GM18858 (cell line): ENCODE data around the gene WNT3A.
"Not testable (repeated sequence)": the region's sequence is repeated elsewhere in the genome, so short reads cannot be mapped to it uniquely, and the experiment has no call there.

Experiments used
- ATAC-seq: cut with Tn5 transposase; IDR thresholded peaks from one replicate; pipeline ENCODE4 v1.9.1; 2021; ENCODE audit not compliant: unreplicated experiment

Gene WNT3A, protein sequence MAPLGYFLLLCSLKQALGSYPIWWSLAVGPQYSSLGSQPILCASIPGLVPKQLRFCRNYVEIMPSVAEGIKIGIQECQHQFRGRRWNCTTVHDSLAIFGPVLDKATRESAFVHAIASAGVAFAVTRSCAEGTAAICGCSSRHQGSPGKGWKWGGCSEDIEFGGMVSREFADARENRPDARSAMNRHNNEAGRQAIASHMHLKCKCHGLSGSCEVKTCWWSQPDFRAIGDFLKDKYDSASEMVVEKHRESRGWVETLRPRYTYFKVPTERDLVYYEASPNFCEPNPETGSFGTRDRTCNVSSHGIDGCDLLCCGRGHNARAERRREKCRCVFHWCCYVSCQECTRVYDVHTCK

DNA sequence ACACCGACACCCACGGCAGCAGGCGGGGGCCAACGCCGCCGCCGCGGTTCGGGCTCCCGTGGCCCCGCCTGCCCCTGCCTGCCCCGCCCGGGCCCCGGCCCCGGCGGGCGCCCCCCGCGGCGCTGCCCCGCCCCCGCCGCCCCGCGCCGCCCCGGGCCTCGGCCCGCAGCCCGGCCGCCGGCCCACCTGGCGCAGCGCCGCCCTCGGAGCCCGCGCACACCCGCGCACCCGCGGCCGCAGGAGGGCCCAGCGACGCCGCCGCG is at the start of gene WNT3A:
TSS of gene WNT3A (plus strand) at position 213 of the 263 bp plus-strand sequence. CDS start 131 bp downstream, outside the sequence.
- ATAC-seq, result no peak

DNA sequence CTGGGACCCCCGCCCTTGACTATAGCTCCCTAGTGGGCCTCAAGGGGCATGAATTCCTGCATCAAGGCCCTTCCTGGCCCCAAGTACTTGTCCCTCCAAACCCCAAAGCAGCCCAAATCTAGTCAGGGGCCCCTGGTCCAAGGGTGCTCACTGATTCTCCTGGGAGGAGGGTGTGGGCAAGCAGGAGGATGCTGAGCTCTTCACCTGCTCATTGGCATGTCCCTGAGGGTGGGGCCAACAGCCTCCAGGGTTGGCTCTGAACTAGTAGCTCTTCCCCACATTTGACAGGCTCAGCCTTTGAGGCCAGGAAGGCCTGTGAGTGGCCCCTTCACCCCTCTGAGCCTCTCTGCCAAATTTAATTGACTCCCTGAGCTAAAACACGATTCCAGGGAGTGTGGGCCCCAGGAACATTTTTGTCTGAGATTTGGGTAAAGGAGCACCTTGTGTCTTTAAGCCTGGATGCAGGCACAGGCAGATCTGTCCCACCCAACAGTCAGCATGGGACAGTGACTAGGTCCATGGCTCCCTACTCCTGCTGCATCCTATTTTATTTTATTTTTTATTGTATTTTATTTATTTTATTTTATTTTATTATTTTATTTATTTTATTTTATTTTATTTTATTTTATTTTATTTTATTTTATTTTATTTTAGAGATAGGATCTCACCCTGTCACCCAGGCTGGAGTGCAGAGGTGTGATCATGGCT is 48.0 kb upstream of the WNT3A start:
- no peak for ATAC-seq

DNA sequence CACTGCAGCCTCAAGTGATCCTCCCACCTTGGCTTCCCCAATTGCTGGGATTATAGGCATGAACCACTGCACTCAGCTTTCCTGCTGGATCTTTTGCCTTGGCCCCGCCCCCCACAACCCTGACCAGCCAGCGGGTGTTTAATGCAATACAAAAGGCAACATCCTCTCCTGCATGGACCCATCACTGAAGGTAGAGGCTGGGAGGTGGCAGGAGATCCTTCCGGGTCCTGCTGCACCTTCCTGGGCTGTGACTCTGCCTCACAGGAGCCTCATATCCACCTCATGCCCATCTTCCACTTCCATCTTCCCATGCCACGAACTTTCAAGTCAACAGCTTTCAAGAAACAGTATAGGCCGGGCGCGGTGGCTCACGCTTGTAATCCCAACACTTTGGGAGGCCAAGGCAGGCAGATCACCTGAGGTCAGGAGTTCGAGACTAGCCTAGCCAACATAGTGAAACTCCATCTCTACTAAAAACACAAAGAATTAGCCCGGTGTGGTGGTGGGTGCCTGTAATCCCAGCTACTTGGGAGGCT is 47.4 kb upstream of the WNT3A start:
- ATAC-seq, result no peak

DNA sequence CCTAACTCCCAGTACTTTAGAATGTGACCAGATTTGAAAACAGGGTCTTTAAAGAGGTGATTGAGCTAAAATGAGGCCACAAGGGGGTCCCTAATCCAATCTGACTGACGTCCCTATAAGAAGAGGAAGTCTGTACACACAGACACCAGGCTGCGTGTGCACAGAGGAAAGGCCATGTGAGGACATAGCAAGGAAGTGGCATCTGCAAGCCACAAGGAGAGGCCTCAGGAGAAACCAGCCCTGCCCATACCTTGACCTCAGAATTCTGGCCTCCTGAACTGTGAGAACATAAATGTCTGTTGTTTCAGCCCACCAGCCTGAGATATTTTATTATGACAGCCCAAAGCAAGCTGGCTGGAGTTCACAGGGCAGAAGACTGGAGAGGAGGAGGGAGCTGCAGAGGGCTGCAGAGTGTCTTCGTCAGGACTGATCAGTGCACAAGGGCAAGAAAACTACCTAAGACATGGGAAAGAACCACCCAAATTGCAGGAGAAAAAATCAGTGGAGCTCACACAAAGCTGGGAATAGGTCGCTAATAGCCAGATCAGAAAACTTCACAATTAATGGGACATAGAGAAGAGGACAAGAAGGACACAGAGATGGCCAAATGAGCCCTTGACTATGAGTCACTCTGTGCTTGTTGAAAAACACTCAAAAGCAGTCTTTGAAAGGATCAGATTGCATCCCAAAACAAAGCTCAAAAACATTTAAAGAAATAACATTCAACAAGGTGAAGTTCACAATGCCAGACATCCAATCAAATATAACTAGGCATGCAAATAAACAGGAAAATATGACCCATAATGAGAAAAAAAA is 44.9 kb upstream of the WNT3A start:
- ATAC-seq, result no peak

DNA sequence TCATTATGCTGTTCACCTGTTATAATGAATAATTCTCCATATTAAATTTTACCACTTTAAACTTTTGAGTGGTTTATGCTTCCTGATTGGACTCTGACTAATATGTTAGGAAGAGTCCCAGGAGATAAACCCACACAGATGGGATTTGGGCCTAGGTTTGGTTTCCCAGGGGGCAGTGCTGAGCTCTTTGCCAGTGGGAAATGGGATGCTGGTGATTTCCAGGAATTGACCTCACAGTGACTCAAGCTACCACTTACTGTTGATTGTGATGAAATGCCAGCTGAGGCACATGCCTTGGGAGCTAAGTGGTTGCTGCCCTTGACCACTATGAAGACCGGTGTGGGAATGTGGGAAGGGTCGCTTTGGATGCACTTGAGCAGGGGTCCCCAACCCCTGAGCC is 40.1 kb upstream of the WNT3A start:
- not testable (repeated sequence) for ATAC-seq

DNA sequence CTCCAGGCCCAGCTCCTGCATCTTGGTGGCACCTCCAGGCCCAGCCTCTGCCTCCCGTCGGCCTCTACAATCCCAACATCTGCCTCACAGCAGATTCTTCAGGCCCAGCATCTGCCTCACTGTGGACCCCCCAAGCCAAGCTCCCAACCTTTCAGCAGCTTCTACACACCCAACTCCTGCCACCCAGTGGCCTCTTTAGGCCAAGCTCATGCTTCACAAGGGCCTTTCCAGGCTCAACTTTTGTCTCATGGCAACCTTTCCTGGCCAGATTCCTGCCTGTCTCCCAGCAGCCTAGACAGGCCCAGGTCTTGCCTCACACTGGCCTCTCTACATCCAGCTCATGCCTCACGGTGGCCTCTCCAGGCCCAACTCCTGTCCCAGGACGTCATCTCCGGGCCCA is 39.0 kb upstream of the WNT3A start:
- ATAC-seq, result not testable (repeated sequence)

DNA sequence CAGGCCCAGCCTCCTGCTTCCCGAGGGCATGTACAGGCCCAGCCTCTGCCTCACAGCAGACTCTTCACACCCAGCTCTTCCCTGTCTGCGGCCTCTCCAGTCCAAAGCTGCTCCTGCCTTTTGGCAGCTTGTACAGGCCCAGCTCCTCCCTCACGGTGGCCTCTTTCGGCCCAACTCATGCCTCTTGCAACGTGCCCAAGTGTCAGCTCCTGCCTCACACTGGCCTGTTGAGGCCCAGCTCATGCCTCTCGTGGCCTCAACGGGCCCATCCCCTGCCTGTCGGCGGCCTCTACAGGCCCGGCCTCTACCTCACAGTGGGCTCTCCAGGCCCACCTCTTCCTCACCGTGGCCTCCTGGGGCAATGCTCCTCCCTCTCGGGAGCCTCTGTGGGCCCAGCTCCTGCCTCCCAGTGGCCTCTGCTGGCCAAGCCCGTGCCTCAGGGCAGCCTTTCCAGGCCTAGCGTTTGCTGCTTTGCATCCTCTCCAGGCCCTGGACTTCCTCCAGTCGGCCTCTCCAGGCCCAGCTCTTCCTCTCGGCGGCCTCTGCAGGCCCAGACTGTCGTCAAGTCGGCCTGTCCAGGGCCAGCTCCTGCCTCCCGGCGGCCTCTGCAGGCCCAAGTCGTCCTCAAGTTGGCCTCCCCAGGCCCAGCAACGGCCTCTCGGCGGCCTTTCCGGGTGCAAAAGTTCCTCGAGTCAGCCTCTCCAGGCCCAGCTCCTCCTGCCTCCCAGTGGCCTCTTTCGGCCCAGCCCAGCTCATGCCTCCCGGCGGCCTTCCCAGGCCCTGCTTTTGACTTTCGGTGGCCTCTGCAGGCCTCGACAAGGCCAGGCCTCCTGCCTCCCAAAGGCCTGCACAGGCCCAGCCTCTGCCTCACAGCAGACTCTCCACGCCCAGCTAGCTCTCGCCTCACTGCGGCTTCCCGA is 36.5 kb upstream of the WNT3A start:
- not testable (repeated sequence) for ATAC-seq

DNA sequence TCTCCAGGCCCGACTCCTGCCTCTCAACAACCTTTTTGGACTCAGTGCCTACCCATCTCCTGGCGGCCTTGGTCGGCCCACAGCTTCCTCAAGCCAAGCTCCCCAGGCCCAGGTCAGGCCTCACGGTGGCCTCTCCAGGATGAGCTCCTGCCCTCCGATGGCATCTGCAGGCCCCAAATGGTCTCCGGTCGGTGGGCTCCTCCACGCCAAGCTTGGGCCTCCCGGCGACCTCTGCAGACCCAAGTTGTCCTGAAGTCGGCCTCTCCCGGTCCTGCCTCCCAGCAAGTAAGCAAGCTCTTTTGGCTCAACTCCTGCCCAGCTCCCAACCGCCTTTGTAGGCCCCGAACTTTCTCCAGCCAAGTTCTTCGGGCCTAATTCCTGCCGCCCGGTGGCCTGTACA is 35.6 kb upstream of the WNT3A start:
- ATAC-seq, result not testable (repeated sequence)

DNA sequence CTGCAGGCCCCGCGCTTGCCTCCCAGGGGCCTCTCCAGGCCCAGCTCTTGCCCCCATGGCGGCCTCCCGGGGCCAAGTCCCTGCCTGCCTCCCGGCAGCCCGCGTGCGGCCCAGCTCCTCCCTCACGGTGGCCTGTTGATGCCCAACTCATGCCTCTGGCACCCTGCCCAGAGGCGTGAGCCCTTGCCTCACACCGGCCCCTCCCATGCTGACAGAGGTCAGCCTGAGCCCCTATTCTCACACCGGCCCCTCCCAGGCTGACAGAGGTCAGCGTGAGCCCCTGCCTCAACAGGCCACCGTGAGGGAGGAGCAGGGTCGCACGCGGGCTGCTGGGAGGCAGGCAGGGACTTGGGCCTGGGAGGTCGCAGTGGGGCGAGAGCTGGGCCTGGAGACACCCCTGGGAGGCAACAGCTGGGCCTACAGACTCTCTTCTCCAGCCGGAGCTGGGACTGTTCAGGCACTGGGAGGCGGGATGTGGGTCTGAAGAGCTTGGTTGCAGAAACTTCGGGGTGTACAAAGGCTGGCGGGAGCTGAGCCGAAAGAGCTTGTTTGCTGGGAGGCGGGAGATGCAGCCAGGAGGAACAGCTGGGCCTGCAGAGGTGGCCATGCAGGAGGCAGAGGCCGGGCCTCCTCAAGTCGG is 35.0 kb upstream of the WNT3A start:
- ATAC-seq, result not testable (repeated sequence)

DNA sequence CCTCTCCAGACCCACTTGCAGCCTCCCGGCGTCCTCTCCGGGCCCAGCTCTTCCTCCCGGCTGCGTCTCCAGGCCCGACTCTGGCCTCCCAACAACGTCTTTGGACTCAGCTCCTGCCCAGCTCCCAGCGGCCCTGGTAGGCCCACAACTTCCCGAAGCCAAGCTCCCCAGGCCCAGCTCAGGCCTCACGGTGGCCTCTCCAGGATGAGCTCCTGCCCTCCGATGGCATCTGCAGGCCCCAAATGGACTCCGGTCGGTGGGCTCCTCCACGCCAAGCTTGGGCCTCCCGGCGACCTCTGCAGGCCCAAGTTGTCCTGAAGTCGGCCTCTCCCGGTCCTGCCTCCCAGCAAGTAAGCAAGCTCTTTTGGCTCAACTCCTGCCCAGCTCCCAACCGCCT is 34.5 kb upstream of the WNT3A start:
- ATAC-seq, result not testable (repeated sequence)

DNA sequence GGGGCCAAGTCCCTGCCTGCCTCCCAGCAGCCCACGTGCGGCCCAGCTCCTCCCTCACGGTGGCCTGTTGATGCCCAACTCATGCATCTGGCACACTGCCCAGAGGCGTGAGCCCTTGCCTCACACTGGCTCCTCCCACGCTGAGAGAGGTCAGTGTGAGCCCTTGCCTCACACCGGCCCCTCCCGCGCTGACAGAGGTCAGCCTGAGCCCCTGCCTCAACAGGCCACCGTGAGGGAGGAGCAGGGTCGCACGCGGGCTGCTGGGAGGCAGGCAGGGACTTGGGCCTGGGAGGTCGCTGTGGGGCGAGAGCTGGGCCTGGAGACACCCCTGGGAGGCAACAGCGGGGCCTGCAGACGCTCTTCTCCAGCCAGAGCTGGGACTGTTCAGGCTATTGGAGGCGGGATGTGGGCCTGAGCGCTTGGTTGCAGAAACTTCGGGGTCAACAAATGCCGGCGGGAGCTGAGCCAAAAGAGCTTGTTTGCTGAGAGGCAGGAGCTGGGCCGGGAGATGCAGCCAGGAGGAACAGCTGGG is 33.9 kb upstream of the WNT3A start:
- ATAC-seq, result not testable (repeated sequence)

DNA sequence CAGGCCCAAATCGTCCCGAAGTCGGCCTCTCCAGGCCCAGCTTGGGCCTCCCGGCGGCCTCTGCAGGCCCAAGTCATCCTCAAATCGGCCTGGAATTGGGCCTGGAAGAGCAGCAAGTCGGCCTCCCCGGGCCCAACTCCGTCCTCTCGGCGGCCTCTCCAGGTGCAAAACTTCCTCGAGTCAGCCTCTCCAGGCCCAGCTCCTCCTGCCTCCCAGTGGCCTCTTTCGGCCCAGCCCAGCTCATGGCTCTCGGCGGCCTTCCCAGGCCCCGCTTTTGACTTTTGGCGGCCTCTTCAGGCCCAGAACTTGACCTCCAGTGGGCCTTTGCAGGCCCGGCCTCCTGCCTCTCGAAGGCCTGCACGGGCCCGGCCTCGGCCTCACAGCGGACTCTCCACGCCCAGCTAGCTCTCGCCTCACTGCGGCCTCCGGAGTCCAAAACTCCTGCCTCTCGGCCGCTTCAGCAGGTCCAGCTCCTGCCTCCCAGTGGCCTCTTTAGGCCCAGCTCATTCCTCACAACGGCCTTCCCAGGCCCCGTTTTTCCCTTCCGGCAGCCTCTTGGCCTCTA is 33.0 kb upstream of the WNT3A start:
- ATAC-seq, result not testable (repeated sequence)

DNA sequence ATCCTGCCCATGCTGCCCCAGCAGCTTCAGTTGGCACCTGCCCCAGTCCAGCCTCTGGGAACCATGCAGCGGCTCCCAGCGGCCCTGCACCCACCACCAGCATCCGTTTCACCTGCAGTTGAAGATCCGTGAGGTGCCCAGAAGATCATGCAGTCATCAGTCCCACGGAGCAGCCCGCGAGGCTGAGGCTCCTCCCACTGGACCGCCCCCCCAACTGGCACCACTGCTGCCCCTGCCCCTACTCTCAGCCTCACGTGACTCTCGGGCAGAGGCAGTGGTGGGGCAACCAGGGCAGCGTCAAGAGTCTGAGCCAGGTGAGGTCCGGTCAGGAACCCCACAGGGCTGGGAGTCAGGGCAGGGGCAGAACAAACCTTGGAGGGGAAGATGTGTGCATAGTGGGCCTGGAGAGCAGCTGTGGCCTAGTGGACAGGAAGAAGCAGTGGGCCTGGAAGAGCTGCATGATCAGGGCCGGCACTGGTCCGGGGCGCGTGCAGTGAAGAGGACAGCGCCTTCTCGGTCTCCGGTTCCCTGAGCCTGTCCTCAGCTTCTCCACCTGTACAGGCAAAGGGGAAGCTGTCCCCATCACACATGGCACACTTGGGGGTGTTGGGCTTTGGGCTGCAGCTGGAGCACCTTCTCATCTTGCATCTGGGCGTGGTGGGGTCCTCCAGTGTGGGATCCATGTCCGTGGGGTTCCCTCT is 31.1 kb upstream of the WNT3A start:
- ATAC-seq, result not testable (repeated sequence)

DNA sequence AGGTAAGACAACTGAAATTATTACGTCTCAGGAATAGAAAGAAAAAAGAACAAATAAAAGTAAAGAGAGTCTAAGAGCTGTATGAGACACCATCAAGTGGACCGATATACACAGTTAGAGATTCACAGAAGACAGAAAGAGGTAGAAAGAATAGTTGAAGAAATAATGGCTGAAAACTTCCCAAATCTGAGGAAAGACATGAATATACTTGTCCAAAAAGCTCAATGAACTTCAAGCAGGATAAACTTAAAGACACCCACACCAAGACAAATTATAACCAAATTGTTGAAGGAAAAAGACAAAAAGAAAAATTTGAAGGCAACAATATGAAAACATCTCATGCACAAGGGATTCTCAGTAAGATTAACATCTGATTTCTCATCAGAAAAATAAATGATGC is 19.6 kb upstream of the WNT3A start:
- no peak for ATAC-seq

DNA sequence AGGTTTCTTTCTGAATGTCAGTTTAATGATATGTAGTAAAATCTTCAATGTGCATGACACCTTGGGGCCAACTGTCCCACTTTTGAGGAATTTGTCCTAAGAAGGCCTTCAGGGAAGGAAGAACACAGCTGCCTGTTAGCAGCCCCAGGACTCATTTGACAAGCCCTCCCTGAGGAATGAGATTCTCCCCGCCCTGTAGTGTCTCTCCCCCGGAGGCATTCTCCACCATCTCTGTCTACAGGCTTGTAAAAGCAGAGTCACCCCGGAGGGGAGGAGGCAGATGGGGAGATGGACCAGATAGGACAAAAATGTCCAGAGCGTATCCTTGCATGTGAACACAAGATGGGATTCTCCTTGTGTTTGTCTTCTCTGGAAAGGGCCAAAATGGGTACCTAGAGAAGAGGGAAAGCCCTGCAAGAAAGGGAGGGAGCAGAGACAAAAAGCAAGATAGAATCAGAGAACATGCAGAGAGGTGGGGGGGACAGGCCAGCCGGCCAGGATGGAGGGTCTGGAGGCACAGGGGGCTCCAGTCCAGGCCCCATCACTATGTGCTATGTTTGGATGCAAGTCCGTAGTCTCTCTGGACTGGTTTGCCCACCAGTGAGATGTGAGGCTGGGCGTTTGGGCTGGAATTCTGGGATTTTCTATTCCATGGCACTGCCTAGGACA is 12.0 kb upstream of the WNT3A start:
- ATAC-seq, result no peak

DNA sequence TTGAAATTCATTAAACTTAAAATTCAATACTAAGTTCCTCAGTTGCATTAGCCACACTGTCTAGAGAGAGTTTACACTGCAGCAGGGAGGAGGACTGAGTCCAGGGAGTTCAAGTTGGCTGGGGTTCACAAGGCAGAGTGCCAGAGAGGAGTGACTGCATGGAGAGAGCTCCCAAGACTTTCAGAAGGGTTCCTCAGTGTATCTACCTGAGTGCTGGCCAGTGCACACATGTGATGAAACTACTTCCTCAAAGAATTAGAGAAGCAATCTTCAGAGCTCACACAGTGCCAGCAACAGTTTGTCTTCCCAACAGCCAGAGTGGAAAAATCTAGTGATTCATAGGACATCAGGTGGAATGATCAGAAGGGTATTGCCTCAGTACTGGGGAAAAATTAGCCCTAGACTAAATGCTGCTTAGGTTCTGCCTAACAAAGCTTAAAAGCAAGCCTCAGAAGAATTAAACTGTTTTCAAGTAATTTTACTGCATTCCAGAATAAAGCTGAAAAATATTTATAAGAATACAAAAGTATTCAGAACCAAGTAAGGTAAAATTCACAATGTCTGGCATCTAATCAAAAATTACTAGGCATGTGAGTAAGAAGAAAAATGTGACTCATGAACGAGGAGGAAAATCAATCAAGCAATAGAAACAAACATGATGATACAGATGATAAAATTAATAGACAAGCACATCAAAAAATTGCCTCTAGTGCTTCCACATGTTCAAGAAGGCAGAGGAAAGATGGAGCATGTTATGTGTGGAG is 10.4 kb upstream of the WNT3A start:
- no peak for ATAC-seq

DNA sequence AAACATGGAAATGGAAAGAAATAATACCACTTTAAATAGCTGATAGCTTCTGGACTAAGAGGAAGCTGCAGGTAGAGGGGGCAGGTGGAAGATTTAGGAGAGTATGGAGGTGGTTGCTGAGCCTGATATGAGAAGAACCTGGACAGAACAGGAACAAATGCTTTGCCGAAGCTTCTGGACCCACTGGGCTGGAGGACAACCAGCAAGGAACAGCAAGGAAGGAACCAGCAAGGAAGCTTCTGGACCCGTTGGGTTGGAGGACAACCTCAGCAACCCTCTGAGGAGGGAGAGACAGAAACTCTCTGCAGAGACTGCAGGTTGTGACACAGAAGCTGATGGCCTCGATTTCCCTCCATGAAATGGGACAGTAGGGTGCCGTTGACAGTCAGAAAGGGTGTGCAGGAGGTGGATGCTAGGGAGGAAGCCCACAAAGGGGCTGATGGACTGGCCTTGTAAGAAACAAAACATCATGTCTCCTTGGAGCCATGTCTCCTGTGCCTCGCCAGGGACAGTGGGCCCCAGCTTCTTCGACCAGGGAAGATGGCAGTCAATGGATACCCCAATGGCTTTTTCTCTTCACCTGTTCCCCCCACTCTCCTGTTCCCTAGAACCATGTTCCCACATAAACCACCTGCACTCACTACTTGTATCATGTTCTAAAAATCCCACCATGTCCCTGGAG is 8.3 kb upstream of the WNT3A start:
- no peak for ATAC-seq
